HG03575 (cell line): ENCODE data around the gene LYPD1.

Experiments
- ATAC-seq: cut with Tn5 transposase; IDR thresholded peaks from one replicate; pipeline ENCODE4 v1.9.1; 2021; ENCODE audit not compliant: unreplicated experiment, insufficient number of reproducible peaks, low FRiP score; ENCODE audit errors: extremely low read depth

LYPD1 gene

DNA sequence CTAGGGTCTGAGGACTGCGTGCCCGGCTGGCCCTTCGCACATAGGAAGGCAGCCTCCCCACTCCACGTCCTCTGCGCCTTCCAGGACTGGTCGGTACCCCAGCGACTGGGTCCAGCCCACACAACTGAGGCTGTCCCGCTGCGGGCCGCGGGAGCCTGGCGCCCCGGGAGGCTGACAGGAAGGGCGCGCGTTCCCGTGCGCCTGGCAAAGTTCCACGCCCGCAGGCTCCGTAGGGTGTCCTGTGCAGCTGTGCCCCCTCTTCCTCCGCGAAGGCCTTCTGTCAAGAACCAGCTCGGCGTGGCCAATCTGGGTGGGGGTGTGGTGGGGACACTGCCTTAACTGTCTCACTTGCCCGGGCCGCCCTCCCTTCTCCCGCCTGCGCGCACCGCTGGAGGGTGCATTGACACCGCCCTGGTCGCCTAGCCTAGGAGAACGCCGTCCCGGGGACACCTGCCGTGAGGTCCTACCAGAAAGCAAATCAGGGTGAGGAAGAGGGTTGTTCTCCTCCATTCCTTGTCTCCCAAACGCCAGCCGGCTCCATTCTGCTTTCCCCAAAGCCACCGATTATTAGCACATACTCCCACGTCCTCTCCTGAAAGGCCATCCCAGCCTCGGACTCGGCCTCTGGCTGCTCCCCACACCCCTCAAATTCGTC, 618 bp upstream of the LYPD1 start:
- ATAC-seq = no peak

DNA sequence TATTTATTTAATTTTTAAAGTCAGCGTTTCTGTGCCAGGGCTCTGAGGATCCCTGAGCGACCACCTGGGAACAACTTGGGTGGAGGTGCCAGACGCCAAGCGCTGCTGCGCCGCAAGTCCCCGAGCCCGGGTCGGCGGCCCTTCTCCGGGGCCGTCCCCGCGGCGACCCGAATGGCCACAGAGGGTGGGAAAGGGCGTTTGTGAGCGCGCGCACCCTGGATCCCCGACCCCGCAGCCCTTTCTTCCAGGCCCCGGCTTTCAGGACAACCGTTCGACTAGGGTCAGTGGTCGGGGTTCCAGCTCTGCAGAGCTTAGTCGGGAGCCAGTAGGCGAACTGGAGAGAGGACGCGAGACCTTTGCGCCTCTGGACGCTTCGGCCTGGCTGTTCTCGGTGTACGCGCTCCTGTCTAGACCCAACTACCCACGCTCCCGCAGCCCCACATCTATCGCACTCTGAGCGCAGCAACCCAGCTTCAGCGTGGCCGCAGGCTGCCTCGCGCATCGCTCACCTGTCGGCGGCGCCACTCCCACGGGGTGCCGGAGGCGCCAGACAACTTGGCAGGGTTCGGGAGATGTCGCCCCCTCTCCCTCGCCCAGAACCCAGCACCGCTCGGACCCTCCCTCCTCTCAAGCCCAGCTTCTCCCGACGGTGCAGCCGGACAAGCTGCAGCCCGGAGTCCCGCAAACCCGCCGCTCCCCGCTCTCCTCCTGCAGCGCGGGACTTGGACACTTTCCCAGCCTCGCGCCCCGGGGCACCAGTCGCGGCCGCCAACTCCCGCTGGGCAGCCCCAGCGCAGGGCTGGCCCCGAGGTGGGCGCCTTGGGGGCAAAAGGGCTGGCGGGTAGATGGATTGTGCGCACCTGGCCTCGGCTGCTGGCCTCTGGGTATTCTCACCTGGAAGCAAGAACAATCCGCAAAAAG, 758 bp downstream of the LYPD1 start:
- ATAC-seq = no peak

DNA sequence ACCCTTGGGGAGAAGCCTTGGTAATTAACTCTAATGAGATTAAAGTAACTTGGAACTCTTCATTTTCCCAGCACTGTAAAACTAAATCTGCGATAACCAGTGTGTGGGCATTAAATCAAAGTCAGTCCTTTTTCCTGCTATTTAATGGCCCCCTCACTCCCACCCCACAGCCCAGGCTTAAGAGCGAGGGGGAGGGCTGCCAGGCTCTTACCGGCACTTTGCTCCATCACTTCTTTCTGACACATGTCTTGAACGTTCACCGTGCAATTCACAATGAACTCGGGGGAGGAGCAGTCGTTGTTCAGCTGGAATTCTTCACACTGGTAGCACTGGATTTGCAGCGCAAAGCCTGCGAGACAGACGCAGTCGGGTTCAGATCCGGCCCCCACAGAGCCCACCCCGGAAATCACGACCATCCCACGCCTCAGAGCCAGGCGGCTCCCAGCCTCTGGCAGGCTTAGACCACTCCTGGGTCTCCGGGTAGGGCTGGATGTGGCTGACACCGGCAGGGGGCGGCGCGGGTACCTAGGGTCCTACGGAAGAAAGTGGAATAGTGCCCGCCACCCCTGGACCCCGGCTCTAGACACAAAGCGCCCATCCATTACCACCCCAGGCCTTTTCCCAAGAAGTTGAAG, 1.7 kb downstream of the LYPD1 start:
- ATAC-seq = no peak

DNA sequence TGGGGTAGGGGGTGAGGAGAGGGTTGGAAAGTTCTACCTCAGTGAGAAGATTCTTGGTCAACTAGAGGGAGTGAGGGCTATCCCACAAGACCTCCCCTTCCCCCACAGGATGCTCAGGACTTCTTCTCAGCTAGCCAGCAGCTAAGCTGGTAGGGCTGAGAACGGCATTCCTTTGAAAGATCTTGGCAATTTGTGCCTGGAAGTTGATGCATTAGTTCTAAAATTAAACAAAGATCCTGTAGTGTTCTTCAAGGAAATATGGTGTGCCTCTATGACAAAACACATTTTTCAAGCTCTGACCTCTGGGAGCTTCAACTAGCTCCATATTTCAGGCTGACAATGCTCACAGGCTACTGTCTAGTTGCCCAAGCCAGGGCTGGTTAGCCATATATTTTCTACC, 2.3 kb downstream of the LYPD1 start:
- ATAC-seq = no peak

DNA sequence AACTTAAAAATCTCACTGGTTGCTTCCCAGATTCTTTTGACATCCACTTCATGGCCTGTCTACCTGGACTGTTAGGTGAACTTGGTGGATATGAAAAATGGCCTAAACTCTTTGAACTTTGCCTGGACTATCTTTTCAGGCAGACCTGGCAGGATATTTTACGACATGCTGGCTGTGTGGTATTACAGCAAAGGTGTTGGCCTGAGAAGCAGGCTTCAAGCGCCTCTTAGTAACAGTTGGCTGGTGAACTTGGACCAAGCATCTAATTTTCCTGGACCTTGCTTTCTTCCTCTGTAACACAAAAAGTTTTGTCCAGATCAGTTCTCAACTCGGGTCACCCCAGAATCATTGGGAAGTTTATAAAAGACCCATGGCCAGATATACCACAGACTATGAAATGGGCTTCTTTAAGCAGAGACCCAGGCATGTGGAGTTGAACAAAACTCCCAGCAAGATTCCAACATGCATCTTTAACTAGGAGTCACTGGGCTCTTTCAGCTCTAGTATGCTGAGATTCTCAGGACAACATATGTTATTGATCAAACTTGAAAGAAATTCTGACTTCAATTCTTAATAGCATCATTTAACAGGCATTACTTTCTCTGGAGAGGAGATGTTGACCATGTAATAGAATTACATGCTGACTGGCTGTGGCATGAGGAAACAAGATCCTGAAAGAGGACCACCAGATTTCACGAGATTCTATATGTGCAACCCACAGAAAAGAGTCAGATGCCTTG, 4.4 kb downstream of the LYPD1 start:
- no peak for ATAC-seq

DNA sequence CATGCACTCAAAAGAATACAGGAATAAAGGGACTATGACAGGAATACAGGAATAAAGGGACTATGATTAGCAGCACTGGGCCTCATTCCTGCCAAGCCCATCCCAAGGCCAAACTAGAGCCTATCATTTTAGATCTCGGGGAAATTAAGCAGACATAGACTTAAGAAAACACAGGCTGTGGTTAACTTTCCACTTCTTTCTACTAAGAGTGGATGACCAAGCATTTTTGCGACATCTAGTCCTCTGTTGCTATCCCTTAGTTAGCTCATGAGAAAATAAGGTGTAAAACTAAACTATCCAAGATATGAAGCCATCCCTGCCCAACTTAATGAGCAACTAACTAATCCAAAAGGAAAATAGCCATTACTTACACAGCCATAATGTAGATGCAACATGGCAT, 5.9 kb downstream of the LYPD1 start:
- no peak for ATAC-seq

DNA sequence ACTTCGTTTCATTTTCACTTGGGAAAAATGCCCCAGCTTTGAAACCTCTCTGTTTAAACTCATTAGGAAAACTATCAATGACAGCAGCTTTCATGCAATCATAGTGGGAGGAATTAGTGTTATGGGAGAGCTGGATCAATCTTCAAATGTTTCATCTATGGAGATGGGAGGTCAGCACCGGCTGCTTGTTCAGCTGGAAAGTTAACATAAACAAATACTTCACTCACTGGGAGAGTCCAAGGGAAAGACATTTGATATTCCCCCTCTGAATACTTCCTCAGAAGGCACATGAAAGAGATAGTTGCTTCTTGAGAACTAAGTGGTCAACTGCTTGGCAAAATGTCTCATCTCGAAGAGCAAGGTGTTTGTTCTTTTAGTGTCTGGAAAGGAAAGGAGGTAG, 7.3 kb downstream of the LYPD1 start:
- no peak for ATAC-seq

DNA sequence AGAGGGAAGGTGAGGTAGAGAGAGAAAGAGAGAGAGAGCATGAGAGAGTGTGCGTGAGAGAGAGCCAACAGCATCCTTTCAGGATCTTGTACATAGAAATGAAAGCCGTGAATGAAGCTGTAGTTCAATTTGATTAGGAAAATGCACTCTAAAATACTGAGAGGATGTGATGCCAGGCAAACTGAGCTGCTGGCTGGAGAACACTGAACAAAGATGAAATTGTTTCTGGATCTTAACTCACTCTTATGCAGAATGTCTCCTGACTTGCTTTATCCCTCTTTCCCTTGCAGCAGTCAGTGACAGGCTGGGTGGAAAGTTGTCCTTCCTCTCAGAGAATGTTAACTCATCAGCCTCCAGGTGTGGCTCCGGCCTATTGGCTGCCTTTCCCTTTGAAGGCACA, 10.7 kb downstream of the LYPD1 start:
- ATAC-seq = no peak

DNA sequence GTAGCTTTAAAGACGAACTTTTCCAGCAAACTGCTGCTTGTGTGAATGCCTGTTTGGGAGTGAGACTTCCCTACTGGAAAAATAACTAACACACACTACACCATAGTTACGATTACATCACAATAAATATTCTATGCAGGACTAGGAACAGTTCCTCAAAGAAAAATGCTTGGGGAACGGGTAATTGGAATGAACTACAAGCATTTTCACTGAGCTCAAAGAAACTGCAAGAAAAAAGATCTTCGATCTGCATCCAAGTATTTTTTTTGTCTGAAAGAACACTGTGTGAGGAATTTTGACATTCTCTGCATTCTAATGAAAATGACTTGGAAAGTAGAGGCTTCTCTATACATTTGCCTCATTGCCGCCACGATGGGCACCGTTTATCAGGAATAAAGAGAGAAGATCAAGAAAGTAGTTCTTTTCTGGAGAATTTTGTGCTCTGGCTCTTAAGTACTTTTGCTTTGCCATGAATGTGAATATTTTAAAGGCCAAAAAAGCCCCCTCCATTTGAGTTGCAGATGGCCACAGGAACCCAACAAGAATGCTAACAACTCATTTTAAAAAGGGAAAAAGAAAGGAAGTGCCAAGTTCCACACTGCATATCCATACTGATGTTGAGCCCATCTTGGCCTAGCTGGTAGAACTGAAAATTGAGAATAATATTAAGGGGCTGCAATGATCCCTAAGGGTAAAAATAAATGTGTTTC, 13.6 kb downstream of the LYPD1 start:
- no peak for ATAC-seq

DNA sequence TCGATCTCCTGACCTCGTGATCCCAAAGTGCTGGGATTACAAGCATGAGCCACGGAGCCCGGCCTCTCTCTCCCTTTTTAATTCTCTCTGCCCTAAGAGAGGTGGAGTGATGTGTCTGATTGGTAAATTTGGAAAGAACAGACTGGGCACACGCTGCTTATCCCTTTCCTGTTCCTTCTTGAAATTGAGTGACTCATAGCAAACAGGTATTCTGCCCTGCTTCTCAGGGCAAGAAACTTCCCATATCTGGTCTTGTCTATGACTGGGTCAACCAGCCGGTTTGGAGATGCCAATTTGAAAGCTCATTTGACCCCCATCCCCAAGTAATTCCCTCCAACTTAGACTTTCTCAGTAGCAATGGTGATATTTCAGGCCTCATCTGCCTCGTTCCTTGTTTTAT, 15.0 kb downstream of the LYPD1 start:
- ATAC-seq = no peak

DNA sequence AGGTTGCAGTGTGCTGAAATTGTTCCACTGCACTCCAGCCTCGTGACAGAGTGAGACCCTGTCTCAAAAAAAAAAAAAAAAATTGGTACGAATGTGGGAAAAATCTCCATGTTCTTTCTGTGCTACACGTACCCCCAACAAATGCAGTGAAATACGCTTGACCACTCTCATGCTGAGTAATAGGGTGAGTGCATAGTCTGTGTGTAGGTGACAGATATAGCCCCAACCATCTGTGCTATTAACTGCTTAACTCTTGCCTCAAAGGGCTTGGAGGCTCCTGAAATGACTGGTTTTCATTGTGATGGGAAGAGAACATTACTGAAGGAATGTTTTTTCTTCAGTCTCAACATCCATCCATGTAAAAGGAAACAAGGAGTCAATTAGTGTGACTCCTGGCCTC, 15.7 kb downstream of the LYPD1 start:
- no peak for ATAC-seq

DNA sequence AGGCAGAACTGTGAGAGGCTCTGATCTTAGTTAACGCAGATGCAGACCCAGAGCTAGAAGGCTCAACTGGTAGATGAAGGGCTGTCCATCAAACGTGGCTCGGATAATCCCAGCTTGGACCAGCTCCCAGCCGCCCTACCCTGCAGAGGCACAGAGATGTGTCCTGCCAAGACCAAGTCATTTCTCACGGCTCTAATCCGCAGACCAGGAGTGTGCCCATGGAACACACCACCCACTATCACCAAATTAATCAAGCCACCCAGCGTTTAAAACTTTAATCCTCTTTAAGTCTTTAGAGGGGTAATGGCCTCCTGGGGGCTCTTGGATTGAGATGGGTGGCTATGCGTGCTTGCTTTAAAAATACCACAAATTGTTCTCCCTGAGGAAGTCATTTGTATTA, 17.5 kb downstream of the LYPD1 start:
- no peak for ATAC-seq

DNA sequence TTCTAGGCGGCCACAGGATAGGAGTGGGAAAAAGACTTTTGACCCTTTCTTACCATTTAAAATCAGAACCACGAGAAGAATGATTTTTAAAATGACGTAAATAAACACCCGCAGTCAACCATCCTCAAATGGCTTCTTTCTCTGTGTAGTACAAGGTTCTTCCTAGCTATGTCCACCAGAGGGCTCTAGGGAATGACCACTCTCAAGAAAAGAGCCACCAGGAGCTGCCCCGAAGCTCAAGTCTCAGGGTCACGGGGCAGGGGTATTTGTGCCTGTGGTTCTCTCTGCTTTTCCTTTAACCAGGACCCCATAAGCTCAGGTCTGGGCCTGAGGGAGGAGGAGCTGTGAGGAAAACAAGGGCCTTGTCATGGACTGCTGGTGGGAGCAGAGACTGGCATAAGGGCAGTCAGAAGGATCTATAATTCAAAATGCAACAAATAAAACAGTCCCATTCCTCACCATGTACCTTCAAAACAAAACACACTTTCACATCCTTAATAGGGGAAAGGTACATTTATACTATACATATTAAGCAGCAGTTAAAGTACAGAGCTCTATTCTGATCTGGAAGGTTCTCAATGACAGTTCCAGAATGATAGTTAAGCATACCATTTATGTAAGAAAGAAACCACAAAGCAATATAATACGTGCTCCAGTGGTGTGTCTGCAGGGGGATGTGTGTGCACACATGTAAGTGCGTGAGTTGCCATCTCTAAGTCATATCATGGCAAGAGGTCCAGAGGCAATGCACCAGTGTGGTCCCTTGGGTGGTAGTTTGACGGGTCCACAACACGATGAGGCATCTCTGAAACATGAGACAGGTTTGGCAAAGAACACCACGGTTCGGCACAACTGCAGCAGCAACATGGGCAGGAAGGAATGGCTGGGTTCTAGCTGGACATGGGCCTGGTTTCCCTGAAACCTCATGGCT, 18.6 kb downstream of the LYPD1 start:
- no peak for ATAC-seq

DNA sequence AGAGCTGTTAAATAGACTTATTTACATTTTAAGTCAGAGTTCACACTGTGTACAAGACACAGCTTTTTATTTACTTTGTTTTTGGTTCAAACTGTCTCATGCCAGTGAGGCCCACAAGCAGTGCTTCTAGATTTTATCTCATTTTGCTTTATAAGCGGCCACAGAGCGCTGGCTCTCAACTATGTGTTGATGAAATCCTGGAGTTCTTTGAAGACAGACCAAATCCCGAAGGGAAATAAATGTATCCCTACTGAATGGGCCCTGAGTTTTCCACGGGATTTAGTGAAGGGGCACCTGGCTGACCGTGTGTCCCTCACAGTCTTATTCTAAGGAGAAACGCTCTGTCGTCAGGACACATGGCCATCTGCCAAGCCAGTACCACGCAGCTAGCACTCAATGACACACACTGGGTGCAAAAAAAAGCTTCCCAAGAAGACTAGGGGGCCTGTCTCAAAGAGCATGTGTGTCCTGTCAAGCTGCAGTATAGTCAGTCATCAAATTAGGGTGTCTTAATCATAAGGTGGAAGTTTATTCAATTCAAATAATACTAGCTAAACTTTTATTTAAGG, 23.4 kb downstream of the LYPD1 start:
- ATAC-seq = no peak

DNA sequence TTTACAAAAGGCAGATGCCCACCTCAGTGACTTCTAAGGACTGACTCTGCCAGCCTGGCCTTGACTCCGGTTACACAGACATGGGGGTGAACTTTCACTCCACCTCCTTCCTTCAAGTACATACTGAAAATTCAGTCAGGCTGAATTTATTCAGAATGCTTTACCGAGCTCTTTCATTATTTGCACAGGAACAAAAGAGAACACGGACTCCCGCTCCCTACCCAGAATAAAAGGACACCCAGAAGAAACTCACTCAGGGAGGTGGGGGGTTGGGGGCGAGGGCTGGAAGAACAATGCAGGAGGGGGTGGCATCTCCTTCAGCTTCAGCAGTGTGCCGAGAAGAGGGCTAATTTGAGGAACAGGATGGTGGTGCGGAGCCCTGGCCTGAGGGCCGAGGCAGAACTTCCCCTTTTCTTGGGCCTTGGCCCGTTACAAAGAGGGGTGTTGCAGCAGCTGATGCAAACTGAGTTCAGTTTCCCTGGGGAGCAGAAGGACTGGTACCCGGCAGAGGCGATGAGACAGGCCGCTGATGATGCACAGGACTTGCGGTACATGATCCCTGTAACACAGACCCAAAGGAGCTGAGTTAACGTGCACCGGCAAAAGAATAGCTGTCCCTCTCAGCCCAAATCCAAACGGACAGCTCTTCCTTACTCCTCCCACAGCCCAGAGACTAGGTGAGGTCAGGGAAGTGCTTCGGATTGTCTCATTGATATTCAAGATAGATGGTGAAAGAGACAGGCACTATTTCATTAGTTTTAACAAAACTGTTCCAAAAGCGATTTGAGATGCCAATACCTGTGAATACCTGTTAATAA, 24.1 kb downstream of the LYPD1 start:
- no peak for ATAC-seq

DNA sequence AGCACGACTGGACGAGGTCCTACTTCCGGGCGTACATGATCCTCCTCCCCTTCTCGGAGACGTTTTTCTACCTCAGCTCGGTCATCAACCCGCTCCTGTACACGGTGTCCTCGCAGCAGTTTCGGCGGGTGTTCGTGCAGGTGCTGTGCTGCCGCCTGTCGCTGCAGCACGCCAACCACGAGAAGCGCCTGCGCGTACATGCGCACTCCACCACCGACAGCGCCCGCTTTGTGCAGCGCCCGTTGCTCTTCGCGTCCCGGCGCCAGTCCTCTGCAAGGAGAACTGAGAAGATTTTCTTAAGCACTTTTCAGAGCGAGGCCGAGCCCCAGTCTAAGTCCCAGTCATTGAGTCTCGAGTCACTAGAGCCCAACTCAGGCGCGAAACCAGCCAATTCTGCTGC, 24.8 kb downstream of the LYPD1 start:
- ATAC-seq = no peak

DNA sequence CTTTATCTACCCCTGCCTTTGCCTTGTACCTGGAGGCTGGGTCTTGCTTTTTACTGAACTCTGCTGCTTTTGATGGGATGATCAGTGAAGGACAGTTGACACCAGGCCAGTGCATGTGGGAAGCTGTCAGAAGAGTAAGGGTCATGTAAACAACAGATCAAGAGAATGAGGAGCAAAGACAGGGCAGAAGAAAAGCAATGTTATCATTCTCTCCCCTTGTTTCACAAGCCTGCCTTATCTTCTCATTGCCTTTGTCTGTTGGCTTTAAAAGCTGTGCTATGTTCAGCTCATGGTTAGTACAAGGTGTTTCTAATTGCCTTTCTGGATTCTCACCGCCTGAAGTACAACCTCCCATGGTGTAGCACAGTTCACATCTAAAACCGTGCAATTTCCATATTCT, 27.6 kb downstream of the LYPD1 start:
- ATAC-seq = no peak
